ENCODE data around the gene CFAP74. TPM values are rescaled to one million over a fixed set of nuclear protein-coding genes. Genes with fewer than 3 reads are reported as not detected.

Gene CFAP74
- total and polyA plus RNA-seq, 7 donors, result 0.03 to 0.27 TPM; not detected in 5

DNA sequence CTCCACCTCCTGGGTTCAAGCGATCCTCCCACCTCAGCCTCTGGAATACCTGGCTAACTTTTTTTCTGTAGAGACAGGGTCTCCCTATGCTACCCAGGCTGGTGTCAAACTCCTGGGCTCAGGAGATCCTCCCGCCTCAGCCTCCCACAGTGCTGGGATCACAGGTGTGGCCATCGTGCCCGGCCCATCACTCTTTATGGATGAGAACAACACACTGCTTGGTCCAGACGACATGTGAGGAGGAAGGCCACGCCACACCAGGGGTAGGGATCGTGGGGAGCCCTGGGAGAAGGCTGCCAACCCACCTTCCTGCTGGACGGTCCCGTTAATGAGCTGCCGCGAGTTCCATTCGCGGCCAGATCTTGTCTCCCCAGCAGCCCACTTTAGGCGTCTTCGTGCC, 10.6 kb upstream of the CFAP74 start:
- no peak for DNase-seq
- H3K4me1 ChIP-seq, result peaks cover 0 to 4% (median 2%) of the 10 kb centered on the region in 4 donors
- 82 to 86% methylated on average over 15 of the region's 15 CpGs for WGBS, 2 donors
- H3K9me3 ChIP-seq, result no peaks in the 10 kb centered on the region
- no peaks in the 10 kb centered on the region for H3K36me3 ChIP-seq
- no peak overlapping the region for H3K4me3 ChIP-seq
- intact Hi-C loops (cut with DNase I), result no loop called here
- TF ChIP-seq POLR2A (IDR thresholded peaks at IDR 0.05), result no peak
- no peak for TF ChIP-seq EP300 (IDR thresholded peaks at IDR 0.05)
- TF ChIP-seq, protein P1, sequence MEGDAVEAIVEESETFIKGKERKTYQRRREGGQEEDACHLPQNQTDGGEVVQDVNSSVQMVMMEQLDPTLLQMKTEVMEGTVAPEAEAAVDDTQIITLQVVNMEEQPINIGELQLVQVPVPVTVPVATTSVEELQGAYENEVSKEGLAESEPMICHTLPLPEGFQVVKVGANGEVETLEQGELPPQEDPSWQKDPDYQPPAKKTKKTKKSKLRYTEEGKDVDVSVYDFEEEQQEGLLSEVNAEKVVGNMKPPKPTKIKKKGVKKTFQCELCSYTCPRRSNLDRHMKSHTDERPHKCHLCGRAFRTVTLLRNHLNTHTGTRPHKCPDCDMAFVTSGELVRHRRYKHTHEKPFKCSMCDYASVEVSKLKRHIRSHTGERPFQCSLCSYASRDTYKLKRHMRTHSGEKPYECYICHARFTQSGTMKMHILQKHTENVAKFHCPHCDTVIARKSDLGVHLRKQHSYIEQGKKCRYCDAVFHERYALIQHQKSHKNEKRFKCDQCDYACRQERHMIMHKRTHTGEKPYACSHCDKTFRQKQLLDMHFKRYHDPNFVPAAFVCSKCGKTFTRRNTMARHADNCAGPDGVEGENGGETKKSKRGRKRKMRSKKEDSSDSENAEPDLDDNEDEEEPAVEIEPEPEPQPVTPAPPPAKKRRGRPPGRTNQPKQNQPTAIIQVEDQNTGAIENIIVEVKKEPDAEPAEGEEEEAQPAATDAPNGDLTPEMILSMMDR (IDR thresholded peaks at IDR 0.05), result no peak
- TF ChIP-seq POLR2AphosphoS5 (IDR thresholded peaks at IDR 0.05), result no peak
- H3K27me3 ChIP-seq, result peaks cover 4 to 72% (median 37%) of the 10 kb centered on the region in 3 donors
- H3K27ac ChIP-seq, result no peak overlapping the region

DNA sequence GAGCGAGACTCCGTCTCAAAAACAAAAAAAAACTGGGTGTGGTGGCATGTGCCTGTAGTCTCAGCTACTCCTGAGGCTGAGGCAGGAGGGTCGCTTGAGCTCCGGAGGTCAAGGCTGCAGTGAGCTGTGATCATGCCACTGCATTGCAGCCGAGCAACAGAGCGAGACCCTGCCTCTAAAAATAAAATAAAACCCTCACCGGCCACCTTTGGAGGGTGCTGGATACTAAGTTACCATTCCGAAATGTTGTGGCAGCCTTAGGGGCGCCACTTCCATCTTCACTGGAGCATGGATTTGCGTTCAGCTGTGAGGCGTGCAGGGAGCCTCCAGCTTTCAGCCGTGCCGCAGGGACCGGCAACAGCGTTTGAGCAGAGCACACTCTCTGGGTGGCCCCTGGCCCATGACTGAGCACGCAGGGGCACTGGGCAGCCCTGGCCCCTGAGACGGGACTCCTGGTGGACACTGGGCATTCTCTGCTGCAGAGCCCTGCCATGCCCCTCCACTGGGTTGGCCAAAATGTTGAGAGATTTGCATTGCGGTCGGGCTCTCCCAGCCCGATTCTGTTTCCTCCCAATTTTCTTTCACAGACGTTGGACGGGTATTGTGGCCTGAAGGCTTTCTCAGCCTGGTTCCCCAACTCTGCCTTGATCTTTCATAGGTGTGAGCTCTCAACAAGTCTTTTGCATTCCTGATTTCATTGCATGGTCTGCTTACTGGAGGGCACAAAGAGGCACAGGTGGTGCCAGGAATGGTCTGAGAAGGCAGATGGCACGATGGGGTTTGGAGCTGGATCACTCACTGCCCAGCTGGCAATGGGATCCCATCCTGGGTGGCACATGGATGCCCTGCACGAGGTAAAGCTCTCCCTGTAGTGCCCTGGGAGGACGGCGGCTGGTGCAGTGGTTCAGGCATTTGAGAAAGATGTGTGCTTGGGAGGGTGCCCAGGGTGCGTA, 5.8 kb upstream of the CFAP74 start:
- no peak for TF ChIP-seq POLR2AphosphoS5 (IDR thresholded peaks at IDR 0.05)
- TF ChIP-seq, protein P1 (IDR thresholded peaks at IDR 0.05), result no peak
- TF ChIP-seq POLR2A (IDR thresholded peaks at IDR 0.05), result no peak
- no peak for TF ChIP-seq EP300 (IDR thresholded peaks at IDR 0.05)
- intact Hi-C loops (cut with DNase I), result no loop called here
- DNase-seq, result no peak
- H3K4me3 ChIP-seq, result no peak overlapping the region
- H3K27ac ChIP-seq, result no peak overlapping the region
- no peaks in the 10 kb centered on the region for H3K4me1 ChIP-seq
- peaks cover 7 to 65% (median 23%) of the 10 kb centered on the region in 3 donors for H3K27me3 ChIP-seq
- no peaks in the 10 kb centered on the region for H3K9me3 ChIP-seq
- H3K36me3 ChIP-seq, result no peaks in the 10 kb centered on the region
- 76 to 84% methylated on average over 27 of the region's 27 CpGs for WGBS, 2 donors

DNA sequence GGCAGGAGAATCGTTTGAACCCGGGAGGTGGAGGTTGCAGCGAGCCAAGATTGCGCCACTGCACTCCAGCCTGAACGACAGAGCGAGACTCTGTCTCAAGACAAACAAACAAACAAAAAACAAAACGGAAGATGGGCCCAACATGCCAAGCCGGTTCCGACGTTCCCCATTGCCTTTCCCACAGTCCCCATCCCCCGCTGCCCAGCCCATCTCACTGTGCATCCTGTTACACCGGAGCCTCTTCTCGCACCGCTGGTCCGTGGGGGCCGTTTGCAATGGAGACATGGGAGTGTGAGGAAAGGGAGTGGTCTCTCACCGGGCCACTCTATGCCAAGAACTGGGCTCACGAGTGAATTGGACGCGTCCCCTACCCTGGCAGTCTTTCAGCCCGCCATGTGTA, 1.3 kb upstream of the CFAP74 start:
- intact Hi-C loops (cut with DNase I), result no loop called here
- TF ChIP-seq POLR2AphosphoS5 (IDR thresholded peaks at IDR 0.05) (no peak), EP300 (IDR thresholded peaks at IDR 0.05) (no peak), POLR2A (IDR thresholded peaks at IDR 0.05) (no peak)
- TF ChIP-seq, protein P1 (IDR thresholded peaks at IDR 0.05), result no peak
- peaks cover 0 to 7% (median 3%) of the 10 kb centered on the region in 4 donors for H3K4me1 ChIP-seq

DNA sequence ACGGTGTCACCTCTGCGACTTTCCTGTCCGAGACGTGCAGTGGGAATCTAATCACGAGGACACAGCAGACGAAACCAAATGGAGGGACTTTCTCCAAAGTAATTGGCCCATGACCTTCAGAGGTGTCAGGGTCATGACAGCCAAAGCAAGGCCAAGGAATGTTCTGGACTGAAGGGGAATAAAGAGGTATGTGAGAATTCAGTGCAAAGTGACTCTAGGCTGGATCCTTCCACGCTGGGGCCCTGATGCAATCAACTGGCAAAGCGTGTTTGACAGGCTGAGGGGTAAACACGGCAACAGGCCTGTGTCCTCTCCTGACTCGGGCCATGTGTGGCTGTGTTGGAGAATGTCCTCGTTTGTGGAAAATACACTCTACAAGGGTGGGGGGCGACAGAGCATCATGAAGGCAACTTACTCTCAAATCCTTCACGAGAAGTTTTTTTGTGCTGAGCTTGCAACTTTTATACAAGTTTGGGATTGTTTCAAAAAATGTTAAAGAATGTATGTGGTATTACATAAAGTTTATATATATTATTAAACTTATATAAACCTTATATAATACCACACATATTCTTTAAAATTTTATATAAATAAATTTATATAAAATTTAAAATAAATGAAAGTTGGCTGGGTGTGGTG, 1.7 kb downstream of the CFAP74 start:
- no peaks in the 10 kb centered on the region for H3K36me3 ChIP-seq
- no peak overlapping the region for H3K27ac ChIP-seq
- no peak overlapping the region for H3K4me3 ChIP-seq
- peaks cover 0 to 7% (median 3%) of the 10 kb centered on the region in 4 donors for H3K4me1 ChIP-seq
- DNase-seq, result no peak
- no peaks in the 10 kb centered on the region for H3K9me3 ChIP-seq
- peaks cover 18 to 90% (median 51%) of the 10 kb centered on the region in 3 donors for H3K27me3 ChIP-seq
- TF ChIP-seq EP300 (IDR thresholded peaks at IDR 0.05) (no peak), POLR2A (IDR thresholded peaks at IDR 0.05) (no peak), POLR2AphosphoS5 (IDR thresholded peaks at IDR 0.05) (no peak)
- TF ChIP-seq, protein P1 (IDR thresholded peaks at IDR 0.05), result no peak
- intact Hi-C loops (cut with DNase I), result no loop called here
- 60 to 78% methylated on average over 13 of the region's 13 CpGs for WGBS, 2 donors

More for the DNA sequence above, 1.3 kb upstream of the CFAP74 start:
- H3K4me3 ChIP-seq, result no peak overlapping the region
- no peak overlapping the region for H3K27ac ChIP-seq
- no peaks in the 10 kb centered on the region for H3K9me3 ChIP-seq
- H3K36me3 ChIP-seq, result no peaks in the 10 kb centered on the region
- 73 to 77% methylated on average over 21 of the region's 21 CpGs for WGBS, 2 donors
- peaks cover 18 to 83% (median 45%) of the 10 kb centered on the region in 3 donors for H3K27me3 ChIP-seq
- DNase-seq, result no peak

All from sigmoid colon (tissue), 7 donors.